Activated naive CD4-positive, alpha-beta T cell treated with anti-CD3 and anti-CD28 coated beads, Interleukin-2, amount 10 ng/mL, durations not matched to agents 7 days and 5 days (primary cell): ENCODE data around the gene UFSP1.

Experiments
- CTCF ChIA-PET: fragments of 350-600 bp; sonication (Branson Sonifier 250); formaldehyde crosslinking; loops from one replicate; lab custom pipeline; 2021; ENCODE audit warnings: antibody characterized with exemption; lab: Charles Lee
- DNase-seq: peaks from one replicate; pipeline ENCODE4 v3.0.0-alpha.2; 2020
- H3K27ac Mint-ChIP-seq: one replicate; pipeline ENCODE4 v1.8.0; 2021; ENCODE audit warnings: mild to moderate bottlenecking, moderate library complexity, mixed read lengths
- H3K27me3 Mint-ChIP-seq: one replicate; pipeline ENCODE4 v1.8.0; 2021; ENCODE audit warnings: mild to moderate bottlenecking, mixed read lengths
- H3K36me3 Mint-ChIP-seq: one replicate; pipeline ENCODE4 v1.8.0; 2021; ENCODE audit warnings: mixed read lengths
- H3K4me1 Mint-ChIP-seq: one replicate; pipeline ENCODE4 v1.8.0; 2021; ENCODE audit warnings: mixed read lengths
- H3K4me3 Mint-ChIP-seq: one replicate; pipeline ENCODE4 v1.8.0; 2021; ENCODE audit warnings: mild to moderate bottlenecking, moderate library complexity, mixed read lengths
- H3K9me3 Mint-ChIP-seq: one replicate; pipeline ENCODE4 v1.8.0; 2021; ENCODE audit warnings: mixed read lengths

UFSP1 gene

GRCh38 chr7:100847360-100847759, 42.2 kb downstream of the UFSP1 start:
- Mint-ChIP-seq H3K9me3 (no peaks in the 10 kb centered on the region), H3K4me1 (peaks cover 6% of the 10 kb centered on the region), H3K27me3 (peaks cover 4% of the 10 kb centered on the region), H3K36me3 (no peaks in the 10 kb centered on the region), H3K4me3 (no peak overlapping the region), H3K27ac (no peak overlapping the region)
- CTCF ChIA-PET = no interaction called here
- DNase-seq = no peak

GRCh38 chr7:100840470-100841100, 48.9 kb downstream of the UFSP1 start:
- Mint-ChIP-seq H3K27me3 (peaks cover 8% of the 10 kb centered on the region), H3K36me3 (no peaks in the 10 kb centered on the region), H3K4me3 (no peak overlapping the region), H3K4me1 (peaks cover 19% of the 10 kb centered on the region), H3K27ac (no peak overlapping the region), H3K9me3 (no peaks in the 10 kb centered on the region)
- CTCF ChIA-PET = no interaction called here
- no peak for DNase-seq

GRCh38 chr7:100839361-100839760, 50.2 kb downstream of the UFSP1 start:
- Mint-ChIP-seq H3K27me3 (peaks cover 8% of the 10 kb centered on the region), H3K4me1 (peaks cover 20% of the 10 kb centered on the region), H3K9me3 (no peaks in the 10 kb centered on the region), H3K4me3 (no peak overlapping the region), H3K36me3 (no peaks in the 10 kb centered on the region), H3K27ac (no peak overlapping the region)
- DNase-seq = no peak
- CTCF ChIA-PET = no interaction called here
